Raji (cell line): Measurements from ENCODE around the gene KRT4.

Experiments used
- POLR2A ChIP-seq: IDR thresholded peaks from 2 replicates; pipeline ENCODE4 v1.6.1; 2011; ENCODE audit warnings: low read depth, low read length, control low read depth; ENCODE audit not compliant: insufficient read depth

Gene KRT4

DNA sequence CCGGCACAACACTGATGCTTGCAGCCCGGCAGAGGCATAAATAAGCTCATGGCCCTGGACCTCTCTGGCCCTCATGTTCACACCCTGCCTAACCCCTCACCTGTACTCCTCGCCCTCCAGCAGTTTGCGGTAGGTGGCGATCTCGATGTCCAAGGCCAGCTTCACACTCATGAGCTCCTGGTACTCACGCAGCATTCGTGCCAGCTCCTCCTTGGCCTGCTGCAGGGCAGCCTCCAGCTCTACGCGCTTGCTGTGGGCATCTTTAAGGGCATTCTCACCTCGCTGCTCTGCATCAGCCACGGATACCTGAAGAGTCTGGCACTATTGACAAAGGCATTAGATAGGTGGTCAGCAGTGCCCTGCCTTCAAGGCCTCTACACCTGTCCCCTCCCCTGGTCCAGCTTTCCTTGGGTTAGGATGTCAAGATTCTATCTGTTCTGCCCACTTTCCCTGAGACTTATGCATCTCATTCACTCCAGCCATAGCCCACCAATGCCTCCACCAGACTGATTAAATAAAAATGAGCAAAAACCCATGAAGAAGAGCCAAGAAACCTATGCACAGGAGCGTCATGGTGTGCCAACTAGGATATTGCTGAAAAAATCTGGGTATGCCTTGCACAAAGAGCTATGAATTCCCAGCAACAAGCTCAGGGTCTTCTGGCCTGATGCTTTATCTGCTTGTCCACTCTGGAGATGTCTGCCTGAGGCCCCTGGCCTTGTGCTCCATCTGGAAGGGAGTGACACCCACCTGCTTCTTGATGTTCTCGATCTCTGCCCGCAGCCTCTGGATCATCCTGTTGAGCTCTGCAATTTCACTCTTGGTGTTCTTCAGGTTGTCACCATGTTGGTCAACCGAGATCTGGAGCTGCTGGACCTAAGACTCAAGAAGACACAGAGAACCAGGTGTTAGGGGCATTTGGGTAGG lies 6.1 kb downstream of the KRT4 start:
- no peak for TF ChIP-seq POLR2A

DNA sequence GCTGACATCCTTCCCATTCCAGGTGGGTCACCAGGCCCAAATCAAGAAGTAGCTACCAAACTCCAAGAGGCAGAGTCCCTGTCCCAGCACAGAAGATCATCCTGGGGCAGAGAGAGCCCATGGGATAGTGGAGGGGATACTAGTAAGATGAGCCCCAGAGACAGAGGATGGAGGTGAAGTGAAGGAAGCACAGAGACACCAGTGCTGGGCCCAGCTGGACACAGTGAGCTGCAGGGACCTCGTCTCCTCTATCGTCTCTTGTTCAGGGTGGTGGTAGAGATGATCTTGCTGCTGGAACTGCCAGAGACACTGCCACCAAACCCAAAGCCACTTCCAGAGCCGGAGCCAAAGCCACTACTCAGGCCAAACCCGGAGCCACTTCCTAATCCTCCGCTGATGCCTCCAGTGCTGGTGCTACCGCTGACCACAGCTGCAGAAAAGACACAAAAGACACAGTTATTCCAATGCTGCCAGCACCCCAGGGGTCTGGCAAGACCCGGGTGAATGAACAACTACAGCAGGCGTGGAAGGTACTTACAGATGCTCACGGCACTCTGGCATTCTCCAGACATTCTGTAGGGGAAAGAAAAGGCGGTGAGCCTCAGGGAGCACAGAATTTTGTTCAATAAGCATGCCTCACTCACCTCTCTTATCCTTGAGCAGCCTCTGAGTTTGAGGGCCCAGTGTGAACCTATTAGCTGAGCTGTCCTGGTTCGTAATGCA lies 6.9 kb downstream of the KRT4 start:
- TF ChIP-seq POLR2A = no peak

DNA sequence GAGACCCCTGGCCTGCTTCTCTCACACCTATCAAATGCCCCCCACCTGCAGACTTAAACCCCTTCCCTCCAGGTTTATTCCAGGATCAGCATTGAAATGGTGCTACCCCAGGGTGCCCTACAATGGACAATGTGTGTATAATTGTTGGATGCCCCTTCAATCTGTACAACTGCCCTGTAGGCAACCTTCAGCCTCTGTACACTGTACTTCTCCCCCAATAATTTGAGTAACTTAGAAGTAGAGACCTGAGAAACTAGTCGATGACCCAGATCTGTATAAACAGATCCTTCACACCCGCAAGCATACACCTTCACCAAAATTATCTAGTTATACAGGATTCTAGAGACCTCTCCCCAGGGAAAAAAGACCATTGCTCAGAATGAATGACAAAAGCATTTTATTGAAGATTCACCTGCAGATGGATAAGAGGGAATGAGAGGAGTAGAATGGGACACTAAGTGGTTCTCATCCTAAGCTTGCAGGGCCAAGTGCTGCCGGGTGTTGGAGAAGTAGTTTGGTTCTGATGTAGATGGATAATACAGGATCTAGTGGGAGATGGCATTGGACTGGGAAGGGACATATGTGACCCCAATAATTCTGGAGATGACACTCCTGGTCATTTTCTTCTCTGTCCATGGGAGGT lies 7.6 kb downstream of the KRT4 start:
- no peak for TF ChIP-seq POLR2A

DNA sequence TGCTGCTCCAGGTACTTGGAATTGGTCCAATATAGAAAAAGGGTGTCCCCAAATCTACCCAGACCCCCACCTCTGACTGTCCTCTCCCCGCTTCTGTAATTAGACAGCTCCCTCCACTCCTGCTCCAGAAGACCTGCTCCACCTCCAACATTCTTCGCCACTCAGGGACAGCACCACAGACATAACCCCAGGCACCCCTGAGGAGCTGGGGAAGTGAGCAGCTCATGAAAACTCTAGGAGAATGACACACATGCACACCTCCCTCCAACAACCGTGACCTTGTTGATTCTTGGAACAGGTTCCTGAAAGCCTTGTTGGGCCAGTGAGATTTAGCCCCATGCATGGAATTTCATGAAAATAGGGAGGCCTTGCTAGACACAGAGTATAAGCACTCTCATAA lies 8.2 kb downstream of the KRT4 start:
- TF ChIP-seq POLR2A = no peak

DNA sequence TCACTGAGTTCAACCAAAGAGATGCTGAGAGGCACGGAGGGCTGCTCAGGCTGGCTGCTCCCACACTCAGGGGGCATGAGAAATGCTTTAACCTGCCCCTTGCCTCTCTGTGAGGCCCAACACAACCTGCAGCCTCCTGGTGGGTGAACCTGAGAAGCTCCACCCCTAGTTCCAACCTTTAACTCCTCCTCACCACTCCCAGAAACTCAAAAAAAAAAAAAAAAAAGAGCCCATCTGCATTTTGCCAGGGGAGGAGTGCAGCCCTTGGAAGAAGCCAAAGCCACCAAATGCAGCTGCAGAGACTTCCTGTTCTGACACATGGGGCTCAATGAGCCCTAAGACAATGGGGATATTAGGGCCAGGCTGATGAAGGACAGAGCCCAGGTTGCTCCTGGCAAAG lies 8.9 kb downstream of the KRT4 start:
- TF ChIP-seq POLR2A = no peak

DNA sequence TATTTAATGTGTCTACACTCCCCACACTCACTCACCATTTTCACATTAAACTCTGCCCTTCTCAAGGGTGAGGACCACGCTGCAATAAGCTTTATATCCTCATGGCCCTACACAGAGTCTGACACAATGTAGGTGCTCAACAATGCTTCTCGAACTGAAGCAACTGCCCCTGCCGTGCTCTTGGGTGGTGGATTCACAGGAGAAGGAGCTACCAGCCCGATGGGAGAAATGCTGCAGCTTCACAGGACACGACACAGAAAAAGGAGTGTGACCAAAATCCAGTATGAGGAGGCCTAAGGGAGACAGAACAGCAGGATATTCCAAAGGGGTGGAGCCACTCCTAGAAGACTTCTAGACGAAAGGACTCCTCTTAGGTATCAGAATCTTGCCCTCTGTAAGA lies 11.5 kb downstream of the KRT4 start:
- TF ChIP-seq POLR2A = no peak

DNA sequence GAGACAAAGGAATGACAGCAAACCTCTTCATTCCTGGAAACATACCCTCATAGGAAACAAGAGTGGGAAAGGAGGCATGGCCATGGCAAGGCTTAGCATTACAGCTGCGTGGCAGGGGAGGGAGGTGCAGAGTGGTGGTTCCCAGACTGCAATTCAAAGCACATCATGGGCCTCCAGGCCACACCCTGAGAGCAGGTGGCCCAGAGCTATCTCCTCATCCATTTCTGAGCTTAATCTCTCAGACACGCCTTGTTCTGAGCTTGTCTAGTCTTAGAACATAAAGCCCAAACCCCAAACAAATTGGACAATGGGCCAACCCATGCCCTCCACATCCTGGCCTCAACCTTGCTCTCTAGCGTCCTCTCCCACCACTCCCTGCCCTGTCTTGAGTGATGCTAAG lies 12.1 kb downstream of the KRT4 start:
- TF ChIP-seq POLR2A = no peak

DNA sequence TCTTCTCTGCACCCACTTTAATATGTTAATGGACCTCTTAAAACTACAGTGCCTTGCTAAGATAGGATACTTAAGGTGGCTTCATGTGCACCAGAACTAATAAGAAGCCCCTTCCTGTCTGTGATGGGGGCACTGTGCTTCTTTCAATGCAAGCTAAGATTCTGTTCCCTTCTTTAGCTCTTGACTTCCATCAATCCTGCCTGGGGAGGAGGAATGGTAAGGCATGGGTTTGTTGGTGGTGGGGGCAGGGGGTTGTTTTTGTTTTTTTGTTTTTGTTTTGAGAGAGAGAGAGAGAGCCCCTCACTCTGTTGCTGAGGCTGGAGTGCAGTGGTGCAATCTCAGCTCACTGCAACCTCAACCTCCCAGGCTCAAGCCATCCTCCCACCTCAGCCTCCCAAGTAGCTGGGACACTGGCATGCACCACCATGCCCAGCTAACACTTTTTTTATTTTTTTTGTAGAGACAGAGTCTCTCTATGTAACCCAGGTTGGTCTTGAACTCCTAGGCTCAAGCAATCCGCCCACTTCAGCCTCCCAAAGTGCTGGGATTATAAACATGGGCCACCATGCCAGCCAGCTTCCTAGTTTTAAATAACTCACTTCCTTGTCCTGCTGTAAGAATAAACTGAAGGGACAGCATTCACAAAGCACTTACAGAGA lies 13.5 kb downstream of the KRT4 start:
- TF ChIP-seq POLR2A = no peak

DNA sequence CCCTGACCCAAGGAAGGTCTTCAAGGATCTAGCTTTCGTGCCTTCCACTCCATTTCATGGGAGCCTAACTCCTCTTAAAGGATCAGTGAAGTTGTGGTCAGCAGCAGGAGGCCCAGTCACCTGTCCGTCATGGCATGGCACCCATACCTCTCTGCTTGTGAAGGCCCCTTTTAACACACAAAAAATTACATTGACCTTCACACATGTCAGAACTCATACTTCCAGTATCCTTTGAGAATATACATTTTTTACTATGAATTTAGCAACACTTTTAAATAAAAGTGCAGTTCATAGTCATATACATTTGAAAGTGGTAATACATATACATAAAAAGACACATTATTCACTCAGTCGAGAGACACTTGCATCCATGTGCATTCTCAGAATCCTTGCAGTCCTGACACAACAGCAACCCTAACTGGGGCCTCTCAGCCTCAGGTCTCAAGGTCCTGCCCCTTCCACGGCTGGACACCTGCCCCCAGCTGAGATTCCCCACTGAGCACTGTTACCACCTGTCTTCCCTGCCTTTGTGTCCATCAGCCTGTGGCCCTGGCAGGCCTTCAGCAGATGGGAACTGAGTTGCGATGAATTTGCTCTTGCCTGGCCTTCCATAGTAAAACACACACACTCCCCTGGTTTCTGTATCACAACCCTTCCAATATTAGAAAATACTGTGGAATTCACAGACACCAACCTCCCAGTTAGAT lies 14.3 kb downstream of the KRT4 start:
- no peak for TF ChIP-seq POLR2A

DNA sequence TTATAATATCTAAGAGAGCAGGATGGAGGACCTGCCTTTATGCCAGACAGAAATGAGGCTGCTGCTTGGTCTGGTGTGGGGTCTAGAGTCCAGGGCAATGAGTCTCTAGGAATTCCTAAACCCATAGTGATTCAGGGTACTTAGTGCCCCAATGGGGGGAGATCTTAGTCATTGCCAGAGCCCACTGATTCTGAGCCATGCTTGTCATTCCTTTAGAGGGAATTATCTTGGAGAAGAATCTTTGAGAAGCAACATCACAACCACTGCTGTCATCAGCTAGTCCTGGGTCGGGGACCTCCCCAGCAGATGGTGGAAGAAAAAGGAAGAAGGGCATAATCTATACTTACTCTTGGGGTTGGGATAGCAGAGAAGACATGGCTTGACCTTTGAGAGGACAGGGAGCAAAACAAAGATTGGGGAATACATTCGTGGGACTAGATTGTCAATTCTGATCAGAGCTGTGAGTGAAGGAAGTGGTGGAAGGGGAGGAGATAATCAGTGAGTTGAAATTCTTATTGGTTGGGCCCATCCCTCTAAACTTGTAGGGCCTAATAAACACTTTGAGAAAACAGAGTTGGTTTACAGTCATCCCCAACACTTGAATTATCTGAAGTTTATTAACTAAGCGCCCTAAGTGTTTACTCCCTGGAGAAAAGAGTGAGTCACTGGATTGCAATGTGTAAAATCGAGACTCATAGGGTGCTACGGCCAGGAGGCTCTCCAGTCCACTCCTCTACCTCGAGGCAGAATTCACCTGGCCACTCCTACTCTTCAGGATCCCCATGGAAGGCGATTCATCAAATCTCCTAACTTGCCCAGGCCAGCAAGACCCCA lies 15.0 kb downstream of the KRT4 start:
- TF ChIP-seq POLR2A = no peak

DNA sequence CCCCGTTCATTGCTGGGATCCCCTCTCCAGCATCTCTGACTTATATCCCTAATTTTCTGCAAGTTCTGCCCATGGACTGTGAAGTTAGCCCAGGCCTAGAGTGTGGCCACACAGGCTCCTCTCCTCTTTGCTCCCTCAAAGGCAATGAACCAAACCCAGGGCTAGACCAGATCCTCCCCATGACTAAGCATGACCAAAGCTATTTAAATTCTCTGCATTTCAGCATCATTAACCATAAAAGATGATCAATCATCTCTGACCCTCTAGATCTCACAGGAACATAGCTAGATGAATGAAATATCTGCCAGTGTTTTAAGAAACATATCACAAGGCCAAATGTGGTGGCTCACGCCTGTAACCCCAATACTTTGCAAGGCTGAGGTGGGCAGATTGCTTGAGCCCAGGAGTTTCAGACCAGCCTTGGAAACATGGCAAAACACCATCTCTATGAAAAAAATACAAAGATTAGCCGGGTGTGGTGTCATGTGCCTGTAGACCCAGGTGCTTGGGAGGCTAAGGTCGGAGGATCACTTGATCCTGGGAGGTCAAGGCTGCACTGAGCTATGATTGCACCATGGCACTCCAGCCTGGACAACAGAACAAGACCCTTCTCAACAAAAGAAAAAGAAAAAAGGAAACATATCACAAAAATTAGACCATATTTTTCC lies 15.8 kb downstream of the KRT4 start:
- no peak for TF ChIP-seq POLR2A

DNA sequence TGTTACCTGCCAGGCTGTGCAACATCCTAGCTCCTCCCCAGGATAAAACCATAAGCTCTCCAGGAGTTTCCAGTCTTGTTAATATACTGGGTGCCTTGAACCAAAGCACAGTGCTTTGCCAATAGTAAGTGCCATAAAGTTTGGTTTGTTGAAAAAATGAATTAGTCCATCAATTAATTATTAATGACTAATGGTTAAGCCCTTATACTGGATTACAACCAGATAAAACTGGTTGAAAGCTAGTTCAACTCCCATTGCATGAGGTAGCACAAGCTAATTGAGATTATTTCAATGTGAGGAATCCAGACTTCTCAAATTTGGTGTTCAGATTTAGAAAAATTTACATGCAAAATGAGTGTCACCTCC lies 16.4 kb downstream of the KRT4 start:
- TF ChIP-seq POLR2A = no peak

DNA sequence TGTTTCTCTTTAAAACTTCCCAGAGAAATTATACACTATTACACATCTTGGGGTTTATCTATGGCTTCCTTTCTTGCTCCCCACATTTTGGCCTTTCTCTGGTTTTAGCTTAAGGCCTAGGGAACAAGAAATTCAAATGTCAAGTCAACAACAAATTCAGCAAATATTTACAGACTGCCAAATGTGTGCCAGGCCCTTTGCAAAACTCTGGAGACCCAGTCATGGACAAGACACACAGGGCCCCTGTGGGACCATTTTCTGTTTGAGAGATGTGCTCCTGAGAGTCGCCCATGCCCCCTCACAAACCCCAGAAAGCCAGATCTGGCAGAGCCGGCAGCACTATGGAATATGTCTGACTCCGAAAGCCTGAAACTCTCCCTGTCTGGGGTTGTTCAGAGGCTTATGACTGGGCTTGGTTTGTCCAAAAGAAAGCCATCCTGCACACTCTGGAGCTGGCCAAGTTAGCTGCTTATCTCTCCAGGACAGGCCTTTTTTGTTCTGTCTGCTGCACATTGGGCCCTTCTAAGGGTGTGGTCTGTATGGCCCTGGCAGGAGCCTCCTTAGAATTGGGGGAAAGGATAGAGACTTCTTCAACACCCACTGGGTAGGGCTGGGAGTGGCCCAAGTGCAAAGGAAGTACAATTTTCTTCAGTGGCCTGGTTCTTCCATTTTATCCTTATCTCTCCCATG lies 16.9 kb downstream of the KRT4 start:
- TF ChIP-seq POLR2A = no peak
